Activated CD8-positive, alpha-beta memory T cell treated with anti-CD3 and anti-CD28 coated beads for 4 hours (primary cell): ENCODE results near the gene SH3PXD2A.
"Not testable (repeated sequence)": the region's sequence is repeated elsewhere in the genome, so short reads cannot be mapped to it uniquely, and the experiment has no call there.

ENCODE experiments used
- DNase-seq, 2 donors: peaks; one replicate each; pipeline ENCODE4 v3.0.0-alpha.2; 2020; ENCODE audit warnings: low read depth in 2 of 2

The SH3PXD2A gene

DNA sequence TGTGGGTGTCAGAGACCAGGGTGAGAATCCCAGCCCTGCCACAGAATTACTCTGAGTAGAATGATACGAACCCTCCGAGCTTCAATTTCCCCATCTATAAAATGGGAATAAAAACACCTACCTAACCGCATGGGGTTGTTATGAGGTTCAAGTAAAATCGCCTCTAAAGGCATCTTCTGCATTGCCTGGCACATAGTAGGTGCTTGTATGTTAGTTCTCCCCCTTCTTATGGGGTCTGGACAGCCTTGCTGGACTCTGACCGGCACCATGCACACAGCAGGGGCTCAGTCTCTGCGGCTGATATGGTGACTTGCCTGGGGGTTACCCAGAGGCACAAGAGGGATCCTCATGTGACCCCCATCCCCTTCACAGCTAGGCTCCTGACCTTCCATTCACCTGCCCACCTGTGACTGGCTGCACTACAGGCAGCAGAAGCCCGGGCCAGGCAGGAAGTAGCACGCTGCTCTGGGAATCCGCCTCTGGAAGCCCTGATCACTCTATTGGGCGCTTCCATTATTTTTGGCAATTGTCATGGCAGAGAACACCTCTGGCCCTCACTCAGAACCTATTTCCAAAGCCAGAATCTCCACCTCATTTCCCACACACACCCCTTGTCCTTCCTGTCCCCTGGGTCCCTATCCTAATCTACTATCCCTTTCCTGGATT, 6.0 kb downstream of the SH3PXD2A start:
- no peak for DNase-seq

DNA sequence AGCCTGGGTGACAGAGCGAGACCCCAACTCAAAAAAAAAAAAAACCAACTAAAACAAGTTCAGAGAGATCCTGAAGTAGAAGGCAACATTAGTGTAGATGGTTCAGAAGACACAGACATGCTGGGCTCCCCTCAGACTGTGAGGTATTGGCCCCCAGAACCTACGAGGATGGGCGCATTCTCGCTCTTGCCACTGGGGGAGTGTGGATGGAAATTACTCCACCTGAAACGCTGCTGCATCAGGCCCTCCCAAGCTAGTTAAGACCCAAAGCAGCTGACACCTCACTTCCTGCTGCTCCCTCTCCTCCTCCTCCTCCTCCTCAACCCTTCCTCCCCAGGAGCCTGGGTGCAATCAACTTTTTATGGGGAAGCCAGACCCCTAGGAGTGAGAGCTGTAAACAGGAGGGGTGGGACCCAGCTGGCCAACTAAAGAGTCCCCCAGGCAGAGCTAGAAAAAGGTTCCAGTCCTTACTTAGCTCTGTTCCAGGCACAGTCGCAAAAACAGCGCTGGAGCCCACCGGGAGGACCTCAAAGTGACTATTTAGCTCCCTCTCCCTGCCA, 7.4 kb downstream of the SH3PXD2A start:
- no peak for DNase-seq

DNA sequence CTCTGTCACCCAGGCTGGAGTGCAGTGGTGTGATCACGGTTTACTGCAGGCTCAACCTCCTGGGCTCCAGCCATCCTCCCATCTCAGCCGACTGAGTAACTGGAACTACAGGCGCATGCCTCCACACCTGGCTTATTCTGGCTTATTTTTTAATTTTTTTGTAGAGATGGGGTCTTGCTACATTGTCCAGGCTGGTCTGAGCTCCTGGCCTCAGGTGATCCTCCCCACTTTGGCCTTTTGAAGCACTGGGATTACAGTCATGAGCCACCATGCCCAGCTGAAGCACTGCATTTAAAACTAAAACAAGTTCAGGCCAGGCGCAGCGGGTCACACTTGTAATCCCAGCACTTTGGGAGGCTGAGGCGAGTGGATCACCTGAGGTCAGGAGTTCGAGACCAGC, 8.0 kb downstream of the SH3PXD2A start:
- no peak for DNase-seq

DNA sequence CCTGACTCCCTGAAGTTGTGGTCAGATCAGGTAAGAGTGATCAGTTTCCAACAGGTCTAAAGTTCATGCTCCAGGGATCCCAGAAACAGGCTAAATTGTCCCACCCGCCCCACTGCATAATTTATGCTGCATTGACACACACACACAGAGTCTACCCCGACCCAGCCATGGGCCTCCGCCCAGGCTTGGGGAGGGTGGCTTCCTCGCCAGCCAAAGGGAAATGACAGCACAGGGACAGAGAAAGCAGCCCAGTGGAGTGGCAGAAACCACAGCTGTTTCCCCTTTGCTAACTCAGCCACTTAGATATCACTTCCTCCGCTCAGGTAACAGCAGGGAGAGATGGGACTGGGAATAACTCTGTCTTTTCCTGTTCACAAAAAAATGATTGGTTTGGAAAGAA, 9.4 kb downstream of the SH3PXD2A start:
- no peak for DNase-seq

DNA sequence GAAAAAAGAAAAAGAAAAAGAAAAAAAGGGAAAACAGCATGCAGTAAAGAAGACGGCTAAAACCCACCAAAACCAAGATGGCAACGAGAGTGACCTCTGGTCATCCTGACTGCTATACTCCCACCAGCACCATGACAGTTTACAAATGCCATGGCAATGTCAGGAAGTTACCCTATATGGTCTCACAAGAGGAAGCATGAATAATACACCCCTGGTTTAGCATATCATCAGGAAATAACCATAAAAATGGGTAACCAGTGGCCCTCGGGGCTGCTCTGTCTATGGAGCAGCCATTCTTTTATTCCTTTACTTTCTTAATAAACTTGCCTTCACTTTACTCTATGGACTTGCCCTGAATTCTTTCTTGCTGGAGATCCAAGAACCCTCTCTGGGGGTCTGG, 10.0 kb downstream of the SH3PXD2A start:
- not testable (repeated sequence) for DNase-seq

DNA sequence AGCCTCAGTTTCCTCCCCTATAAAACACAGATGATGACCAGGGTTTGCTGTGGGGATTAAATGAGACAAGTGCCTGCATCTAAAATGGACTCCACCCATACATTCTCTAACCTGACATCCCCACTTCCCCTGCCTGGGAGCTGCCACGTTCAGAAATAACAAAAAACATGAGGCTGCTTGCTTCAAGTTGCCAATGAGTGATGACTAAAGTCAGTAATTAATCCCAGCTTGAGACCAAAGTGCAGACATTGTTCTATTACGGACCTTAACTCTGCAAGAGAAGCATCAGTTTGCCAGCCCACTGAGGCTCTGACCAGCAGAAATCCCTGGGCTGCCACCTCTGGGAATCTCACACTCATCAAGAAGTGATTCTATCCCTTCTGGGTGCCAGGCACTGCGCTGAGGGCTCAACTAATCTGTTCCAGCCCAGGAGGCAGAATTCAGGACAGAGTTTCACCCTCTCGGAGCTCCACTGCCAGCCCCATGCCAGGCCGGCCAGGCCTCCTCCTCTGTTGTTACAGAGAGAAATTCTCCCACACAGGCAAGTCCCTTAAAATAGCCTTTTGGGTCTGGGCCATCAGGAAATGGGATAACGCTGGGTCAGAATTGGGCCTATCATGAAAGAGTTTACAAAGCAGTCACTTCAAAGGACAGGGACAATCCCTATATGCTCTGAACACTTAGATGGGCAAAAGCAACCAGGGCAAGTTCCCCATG, 11.4 kb downstream of the SH3PXD2A start:
- no peak for DNase-seq

DNA sequence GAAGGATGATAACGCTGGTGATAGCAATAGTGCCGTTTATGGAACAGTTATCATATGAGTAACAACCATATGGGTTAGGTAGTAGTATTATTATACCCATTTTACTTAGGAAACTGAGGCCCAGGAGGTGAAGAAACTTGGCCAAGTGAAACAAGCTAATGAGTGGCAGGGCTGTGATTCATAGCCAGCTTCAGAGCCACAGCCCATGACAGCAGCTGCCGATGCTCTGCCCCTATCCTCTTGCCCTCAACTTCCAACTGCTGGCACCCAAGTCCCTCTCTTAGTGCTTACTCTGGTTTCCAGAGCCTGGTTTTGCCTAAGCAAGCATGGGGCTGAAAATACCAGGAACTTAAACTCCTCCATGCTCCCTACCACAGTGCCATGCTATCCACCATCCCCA, 12.3 kb downstream of the SH3PXD2A start:
- no peak for DNase-seq

DNA sequence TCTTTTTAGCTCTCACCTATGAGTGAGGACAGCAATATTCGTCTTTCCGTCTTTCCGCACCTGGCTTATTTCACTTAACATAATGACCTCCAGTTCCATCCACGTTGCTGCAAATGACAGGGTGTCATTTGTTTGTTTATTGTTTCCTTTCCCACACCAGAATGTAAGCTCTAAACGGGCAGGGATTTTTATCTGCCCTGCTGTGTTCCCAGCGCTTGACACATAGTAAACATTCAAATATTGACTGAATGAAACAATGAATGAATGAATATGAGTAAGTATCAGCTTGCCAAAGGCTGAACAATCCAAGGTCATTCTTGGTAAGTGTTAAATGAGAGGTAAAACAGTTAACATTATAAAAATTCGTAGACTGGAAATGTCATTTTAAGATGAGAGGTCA, 12.8 kb downstream of the SH3PXD2A start:
- no peak for DNase-seq

DNA sequence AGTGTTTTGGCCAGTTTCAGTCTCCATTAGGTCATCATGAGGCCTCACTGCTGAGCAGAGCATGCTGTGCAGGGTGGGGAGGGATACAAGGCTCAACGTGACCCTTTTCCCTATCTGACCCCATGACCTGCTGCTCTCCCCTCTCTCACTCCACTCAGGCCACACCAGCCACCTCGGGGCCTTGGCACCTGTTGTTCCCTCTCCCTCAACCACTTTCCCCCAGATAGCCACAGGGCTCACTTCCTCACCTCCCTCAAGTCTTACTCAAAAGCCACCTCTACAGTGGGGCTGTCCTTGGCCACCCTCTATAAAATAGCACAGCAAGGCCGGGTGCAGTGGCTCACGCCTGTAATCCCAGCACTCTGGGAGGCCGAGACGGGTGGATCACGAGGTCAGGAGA, 13.9 kb downstream of the SH3PXD2A start:
- DNase-seq, result no peak

DNA sequence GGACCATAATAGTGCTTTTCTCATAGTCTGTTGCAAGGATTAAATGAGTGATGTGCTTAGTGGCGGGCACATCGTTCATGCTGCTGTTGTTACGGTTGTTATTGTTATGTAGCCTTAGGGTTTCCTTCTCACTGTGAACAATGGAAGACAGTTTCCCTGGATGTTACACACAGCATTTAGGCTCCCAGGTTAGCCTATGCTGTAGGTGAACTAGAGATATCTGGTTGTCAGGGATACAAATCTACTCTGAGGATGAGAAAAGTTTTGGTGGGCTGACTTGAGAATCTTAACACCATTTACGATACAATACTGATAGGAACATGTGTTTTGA, 14.7 kb downstream of the SH3PXD2A start:
- no peak for DNase-seq

DNA sequence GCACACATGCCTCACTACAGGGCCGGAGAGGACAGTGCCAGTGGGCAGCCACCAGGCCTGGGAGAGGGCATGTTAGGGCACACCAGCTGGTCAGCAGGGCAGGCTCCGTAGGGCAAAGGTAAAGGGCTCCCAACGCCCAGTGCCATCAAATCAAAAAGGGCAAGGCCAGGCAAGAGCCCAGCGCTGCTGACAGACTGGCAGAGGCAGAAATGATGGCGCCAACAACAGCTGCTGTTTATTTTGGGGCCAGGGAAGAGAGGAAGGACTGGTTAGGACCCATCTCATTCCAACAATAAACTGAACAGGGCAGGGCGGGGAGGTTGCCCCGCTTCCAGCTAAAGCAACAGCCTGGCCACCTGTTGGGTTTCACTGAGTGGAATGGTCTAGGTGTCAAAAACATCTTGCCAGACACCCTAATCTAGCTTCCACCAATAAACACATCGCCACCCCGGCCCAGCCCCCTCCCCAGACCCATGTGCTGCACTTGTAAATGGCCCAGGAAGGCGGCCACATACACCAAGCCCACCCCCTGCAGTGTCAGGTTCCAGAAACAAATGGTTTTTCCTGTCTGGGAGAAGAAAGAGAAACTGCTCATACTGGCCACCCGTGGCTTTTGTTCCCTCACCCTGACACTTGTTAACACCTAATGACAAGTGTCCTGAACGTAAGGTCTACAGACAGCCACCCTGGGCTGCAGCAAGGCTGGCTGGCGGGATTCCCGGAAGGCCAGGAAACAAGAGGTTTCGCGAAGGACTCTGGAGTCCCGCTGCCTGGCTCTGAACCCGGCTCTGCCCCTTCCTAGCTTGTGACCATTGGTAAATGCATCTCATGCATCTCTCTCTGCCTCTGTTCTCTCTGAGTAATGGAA, 15.3 kb downstream of the SH3PXD2A start:
- no peak for DNase-seq

DNA sequence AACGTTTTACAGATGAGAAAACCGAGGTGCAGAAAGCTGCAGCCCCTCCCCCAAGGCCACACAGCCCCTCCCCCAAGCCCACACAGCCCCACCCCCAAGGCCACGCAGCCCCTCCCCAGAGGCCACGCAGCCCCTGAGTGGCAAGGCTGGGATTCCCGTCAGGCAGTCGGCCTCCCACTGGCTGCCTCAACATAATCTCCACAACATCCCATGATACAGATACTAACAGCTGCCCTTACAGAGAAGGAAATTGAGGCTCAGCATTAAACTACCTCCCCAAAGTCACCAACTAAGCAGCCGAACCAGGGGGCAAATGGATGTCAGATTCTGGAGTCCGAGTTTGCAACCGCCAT, 15.9 kb downstream of the SH3PXD2A start:
- DNase-seq, result no peak

DNA sequence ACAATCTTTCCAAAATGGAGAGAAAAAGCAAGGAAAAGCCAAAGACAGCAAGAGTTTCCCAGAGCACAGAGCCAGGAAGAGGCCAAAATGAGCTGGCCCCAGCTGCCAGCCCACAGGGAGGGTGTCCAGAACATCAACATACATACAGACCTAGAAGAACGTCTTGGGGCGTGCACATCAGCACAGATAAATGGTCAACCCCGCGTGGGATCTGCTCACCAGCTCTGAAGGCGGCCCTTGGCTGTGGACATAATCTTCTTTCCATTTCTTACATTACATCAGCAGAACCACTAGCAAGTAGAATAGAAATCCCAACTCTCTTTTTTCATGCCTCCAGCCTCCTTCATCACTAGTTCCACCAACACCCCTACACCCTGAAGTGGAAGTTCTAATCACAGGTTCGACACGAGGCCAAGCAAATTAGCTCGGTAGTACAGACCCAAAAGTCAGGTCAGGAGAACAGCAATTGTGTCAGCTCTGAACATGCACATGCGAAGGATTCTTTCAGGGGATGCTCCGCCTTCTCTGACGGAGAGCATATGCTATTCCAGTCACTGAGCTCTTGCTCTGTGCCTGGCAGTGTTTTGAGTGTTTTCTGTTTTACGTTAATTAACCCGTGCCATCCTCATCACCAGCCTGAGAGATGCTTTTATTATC, 16.4 kb downstream of the SH3PXD2A start:
- no peak for DNase-seq

DNA sequence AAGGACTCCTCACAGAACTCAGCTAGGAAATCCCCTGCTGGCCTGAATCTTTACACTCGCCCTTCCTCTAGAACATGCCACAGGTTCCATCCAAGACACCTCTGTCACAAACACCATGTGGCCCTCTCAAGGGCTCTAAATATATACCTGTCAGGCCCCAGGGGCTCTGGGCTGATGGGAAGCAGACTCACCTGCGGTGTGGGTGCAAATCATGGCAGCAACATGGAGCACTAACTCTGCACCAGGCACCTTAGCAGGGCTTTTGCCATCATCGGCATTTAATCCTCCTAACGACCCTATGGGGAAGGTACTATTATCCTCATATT, 17.3 kb downstream of the SH3PXD2A start:
- no peak for DNase-seq

DNA sequence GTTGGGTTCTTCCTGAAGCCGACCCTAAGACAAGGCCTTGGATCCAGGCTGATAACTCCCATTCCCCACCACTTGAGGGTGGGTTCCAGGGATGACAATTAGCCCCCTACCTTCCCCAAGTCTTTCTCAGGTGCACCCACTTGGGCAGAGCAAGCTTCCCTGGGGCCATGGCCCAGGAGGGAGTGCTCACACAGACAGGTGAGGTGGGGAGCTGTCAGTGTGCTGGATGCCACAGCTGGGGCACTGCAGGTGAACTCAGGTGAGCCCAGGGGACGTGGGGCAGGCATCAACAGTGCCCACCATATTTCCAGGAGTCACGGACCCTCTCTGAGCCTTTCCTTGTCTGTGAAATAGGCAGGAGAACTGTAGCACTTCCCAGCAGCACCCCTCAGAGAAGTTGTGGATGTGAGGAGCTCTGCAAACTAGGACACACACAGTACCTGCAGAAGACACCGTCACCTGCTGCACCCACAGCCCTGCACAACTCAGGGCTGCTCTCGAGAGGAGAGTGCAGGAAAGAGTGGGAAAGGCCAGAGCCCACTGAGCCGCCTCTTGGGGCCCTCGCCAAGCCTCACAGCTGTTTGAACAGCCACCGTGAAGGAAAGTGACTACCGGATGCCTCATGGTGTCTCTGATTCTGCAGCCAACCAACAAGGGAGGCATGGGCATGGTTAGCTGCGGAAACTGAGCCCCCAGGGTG, 17.9 kb downstream of the SH3PXD2A start:
- DNase-seq, result no peak

DNA sequence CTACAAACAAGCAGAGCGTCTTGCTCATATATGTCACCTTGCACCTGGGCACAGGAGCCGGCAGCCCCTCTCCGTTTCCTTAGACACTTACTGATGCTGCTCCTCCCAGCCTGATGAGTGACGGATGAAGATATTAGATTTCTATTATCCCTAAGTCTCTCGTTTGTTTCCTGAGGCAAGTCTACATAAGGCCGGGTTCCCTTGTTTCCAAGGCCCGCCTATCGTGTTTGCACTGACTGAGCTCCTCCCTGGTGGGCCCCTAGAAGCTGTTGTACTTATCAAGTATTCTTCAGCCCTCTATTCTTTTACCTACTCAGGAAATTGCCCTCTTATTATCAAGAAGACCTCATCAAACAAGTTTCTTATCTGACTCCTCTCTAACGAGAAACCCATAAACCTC, 18.5 kb downstream of the SH3PXD2A start:
- no peak for DNase-seq

DNA sequence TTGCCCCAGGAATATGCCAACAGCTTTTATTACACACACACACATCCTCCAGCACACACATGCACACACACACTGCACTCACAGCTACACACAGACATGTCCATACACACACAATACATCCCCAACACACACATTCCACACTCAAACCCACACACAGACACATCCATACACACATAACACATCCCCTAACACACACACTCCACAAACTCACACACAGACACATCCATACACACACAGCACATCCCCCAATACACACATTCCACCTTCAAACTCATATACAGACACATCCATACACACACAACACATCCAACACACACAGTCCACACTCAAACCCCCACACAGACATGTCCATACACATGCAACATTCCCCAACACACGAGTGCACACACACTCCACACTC, 19.1 kb downstream of the SH3PXD2A start:
- no peak for DNase-seq

DNA sequence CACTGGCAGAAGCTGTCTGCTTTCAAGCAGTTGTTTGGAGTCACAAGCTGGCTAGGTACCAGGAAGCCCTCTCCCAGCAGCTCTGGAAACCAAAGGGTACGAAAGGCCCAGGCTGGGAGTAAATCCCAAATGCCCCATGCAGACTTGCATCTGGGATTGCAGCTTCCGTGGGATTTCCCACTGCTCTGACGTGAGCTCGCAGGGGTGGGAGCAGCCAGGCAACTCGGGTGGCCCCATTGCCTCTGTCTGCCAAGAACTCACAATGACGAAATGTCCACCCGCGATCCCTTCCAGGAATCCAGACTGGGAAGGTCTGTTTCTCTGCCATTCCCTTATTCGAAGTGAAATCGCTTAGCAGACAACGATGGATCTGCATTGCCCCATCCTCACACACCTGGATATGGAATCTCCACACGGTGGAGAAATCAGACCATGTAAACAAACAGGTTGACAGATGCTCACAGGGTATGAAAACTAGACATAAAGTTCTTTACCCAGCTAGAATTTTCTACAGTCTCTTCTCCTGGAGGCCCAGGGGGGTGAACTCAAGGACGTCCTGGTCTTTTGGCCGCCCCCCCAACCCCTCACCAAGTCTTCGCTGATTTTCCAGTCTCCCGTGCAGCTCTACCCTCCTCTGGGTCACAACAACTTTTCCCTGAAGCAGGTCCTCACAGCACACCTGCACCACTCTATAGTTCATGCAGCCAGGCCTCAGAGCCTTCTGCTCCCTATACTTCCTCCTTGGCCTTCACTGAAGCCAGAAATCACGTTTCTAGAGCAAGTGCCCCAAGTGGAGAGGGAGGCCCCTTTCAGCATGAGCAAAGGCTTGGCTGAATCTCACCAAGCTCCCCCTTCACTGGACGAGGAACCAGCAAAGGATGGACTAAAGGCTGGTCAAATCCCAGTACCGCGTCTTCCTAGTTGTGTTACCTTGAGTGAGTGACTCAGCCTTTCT, 20.0 kb downstream of the SH3PXD2A start:
- DNase-seq, result no peak

DNA sequence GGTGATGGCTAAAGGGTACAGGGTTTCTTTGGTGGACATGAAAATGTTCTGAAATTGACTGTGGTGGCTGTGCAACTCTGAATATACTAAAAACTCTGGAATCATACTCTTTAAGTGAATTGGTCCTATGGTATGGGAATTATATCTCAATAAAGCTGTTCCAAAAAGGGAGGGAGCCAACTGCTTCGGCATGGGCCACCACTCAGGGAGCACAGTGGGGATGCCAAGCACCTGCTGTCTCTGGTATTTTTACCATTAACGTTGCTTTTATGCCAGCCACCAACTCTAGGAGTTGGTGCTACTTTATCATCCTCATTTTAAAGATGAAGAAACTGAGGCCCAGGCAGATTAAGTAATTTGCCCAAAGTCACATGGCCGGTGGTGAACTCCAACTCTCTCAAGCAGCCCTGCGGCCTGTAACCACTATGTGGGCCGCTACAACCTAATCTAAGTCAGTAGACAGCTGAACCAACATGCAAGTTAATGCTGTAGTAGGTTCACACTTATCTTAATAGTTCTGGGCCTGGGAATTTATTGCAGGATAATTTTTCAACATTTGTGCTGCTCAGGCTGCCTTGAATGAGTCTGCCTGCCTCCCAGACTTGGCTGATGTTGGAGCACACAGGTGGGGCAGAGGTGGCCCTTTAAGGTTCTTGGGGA, 20.8 kb downstream of the SH3PXD2A start:
- DNase-seq, result no peak
